DND-41 (cell line): ENCODE results near the gene EDEM3.
"Not testable (repeated sequence)": the region's sequence is repeated elsewhere in the genome, so short reads cannot be mapped to it uniquely, and the experiment has no call there.

Experiments used
- EZH2 ChIP-seq: IDR thresholded peaks from 3 replicates; pipeline ENCODE4 v1.6.1; 2012; ENCODE audit warnings: borderline replicate concordance, low read depth, mild to moderate bottlenecking, moderate library complexity, low read length, inconsistent platforms; ENCODE audit not compliant: severe bottlenecking
- TF ChIP-seq, protein P1 (sequence below): IDR thresholded peaks from 2 replicates; pipeline ENCODE4 v1.5.1; 2012; ENCODE audit warnings: borderline replicate concordance, low read length, moderate library complexity, mild to moderate bottlenecking; ENCODE audit not compliant: poor library complexity, severe bottlenecking; ENCODE audit errors: extremely low read depth

- TF ChIP-seq, protein P1, sequence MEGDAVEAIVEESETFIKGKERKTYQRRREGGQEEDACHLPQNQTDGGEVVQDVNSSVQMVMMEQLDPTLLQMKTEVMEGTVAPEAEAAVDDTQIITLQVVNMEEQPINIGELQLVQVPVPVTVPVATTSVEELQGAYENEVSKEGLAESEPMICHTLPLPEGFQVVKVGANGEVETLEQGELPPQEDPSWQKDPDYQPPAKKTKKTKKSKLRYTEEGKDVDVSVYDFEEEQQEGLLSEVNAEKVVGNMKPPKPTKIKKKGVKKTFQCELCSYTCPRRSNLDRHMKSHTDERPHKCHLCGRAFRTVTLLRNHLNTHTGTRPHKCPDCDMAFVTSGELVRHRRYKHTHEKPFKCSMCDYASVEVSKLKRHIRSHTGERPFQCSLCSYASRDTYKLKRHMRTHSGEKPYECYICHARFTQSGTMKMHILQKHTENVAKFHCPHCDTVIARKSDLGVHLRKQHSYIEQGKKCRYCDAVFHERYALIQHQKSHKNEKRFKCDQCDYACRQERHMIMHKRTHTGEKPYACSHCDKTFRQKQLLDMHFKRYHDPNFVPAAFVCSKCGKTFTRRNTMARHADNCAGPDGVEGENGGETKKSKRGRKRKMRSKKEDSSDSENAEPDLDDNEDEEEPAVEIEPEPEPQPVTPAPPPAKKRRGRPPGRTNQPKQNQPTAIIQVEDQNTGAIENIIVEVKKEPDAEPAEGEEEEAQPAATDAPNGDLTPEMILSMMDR: not testable (repeated sequence)
- not testable (repeated sequence) for TF ChIP-seq EZH2
Observed at GRCh38 chr1:184679472-184679871, 75.2 kb downstream of the EDEM3 start.
